Esophagus squamous epithelium (tissue), 4 donors: ENCODE data around the gene SERPINI1.

Experiments
- CTCF ChIP-seq, 6 experiments: fragments of 450-650 bp in 4 of 6; fragments of 200-600 bp in 2 of 6; sonication (generic) in 2 of 6; IDR thresholded peaks; one replicate each; pipeline ENCODE4 v1.5.1; 2016 to 2019; ENCODE audit warnings: antibody characterized with exemption in 6 of 6, mild to moderate bottlenecking in 4 of 6, moderate library complexity in 4 of 6
- POLR2A ChIP-seq, 4 donors: fragments of 450-650 bp; IDR thresholded peaks; one replicate each; pipeline ENCODE4 v1.6.1; 2017; ENCODE audit warnings: antibody characterized with exemption in 4 of 4, mild to moderate bottlenecking in 4 of 4, moderate library complexity in 3 of 4

DNA sequence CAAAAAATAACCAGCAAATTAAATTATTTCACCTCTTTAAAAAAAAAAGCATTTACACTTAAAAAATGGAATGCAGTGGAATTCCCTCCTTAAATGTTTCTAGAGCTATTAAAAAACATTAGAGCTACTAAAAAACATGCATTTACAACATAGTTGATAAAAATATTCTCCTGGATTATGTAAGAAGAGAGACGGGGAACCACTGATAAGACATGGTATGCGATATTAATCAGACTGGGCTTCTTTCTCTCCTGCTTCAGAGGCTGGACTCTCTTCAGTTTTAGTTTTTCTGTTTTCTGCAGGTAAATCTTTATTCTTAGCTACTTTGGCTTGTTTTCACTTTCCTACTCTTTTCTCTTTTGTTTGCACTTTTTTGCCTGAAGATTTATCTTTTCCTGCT, 41.4 kb upstream of the SERPINI1 start:
- TF ChIP-seq POLR2A (IDR thresholded peaks at IDR 0.05) (no peak), CTCF (IDR thresholded peaks at IDR 0.05) (no peak)
